ENCODE data around the gene HOMER1. TPM values are rescaled to one million over a fixed set of nuclear protein-coding genes. Genes with fewer than 3 reads are reported as not detected.
"Not testable (repeated sequence)": the region's sequence is repeated elsewhere in the genome, so short reads cannot be mapped to it uniquely, and the experiment has no call there.

The HOMER1 gene
- polyA plus RNA-seq, 3 donors: 0.03 to 0.62 (median 0.04) TPM

GRCh38 chr5:79392776-79393175, 121.2 kb downstream of the HOMER1 start:
- H3K36me3 Mint-ChIP-seq: no peaks in the 10 kb centered on the region
- no peak overlapping the region for H3K4me3 Mint-ChIP-seq
- H2AFZ ChIP-seq (ENCODE audit: insufficient read depth, low read depth, low read length, poor library complexity, severe bottlenecking): no peak overlapping the region
- H3K9me3 Mint-ChIP-seq: peaks cover 0 to 1% (median 0%) of the 10 kb centered on the region in 7 donors
- H3K36me3 ChIP-seq (replicated peaks in 1 of 2; ENCODE audit: control insufficient read depth in 1 of 2, insufficient read depth in 2 of 2, low read length in 2 of 2): no peaks in the 10 kb centered on the region
- H4K20me1 ChIP-seq (ENCODE audit: insufficient read depth, low read length): no peaks in the 10 kb centered on the region
- peaks cover 0 to 10% (median 0%) of the 10 kb centered on the region in 3 donors for H3K27me3 Mint-ChIP-seq (ENCODE audit: low read depth in 3 of 3)
- intact Hi-C loops (cut with micrococcal nuclease): no loop called here
- H3K4me1 Mint-ChIP-seq: no peaks in the 10 kb centered on the region
- no peaks in the 10 kb centered on the region for H3K79me2 ChIP-seq (ENCODE audit: insufficient read depth, low read length)
- H3K27ac ChIP-seq (ENCODE audit: low read depth in 1 of 2, low read length in 2 of 2): no peak overlapping the region
- H3K9ac ChIP-seq (ENCODE audit: insufficient read depth, low read length, poor library complexity, severe bottlenecking): no peak overlapping the region
- DNase-seq: no peak
- H3K27me3 ChIP-seq (ENCODE audit: control insufficient read depth in 2 of 2, insufficient read depth in 2 of 2, low read length in 2 of 2): no peaks in the 10 kb centered on the region
- no peak overlapping the region for H3K4me3 ChIP-seq (replicated peaks in 1 of 3; ENCODE audit: low read depth in 2 of 3, low read length in 3 of 3)
- WGBS (ENCODE audit: insufficient coverage): no CpG with 5 or more reads among the region's 2 CpGs
- H3K4me2 ChIP-seq (replicated peaks; ENCODE audit: extremely low read depth, low read length, poor library complexity, severe bottlenecking): no peak overlapping the region
- TF ChIP-seq CTCF (IDR thresholded peaks at IDR 0.05): no peak
- H3K4me1 ChIP-seq (ENCODE audit: control insufficient read depth in 1 of 2, insufficient read depth in 2 of 2, low read length in 2 of 2): no peaks in the 10 kb centered on the region
- H3K27ac Mint-ChIP-seq: no peak overlapping the region
- no peaks in the 10 kb centered on the region for H3K9me3 ChIP-seq (replicated peaks in 1 of 2; ENCODE audit: control insufficient read depth in 1 of 2, insufficient read depth in 1 of 2, low read length in 2 of 2)

GRCh38 chr5:79386679-79387078, 127.3 kb downstream of the HOMER1 start:
- DNase-seq: no peak
- H3K4me2 ChIP-seq (replicated peaks; ENCODE audit: extremely low read depth, low read length, poor library complexity, severe bottlenecking): no peak overlapping the region
- H3K36me3 ChIP-seq (replicated peaks in 1 of 2; ENCODE audit: control insufficient read depth in 1 of 2, insufficient read depth in 2 of 2, low read length in 2 of 2): no peaks in the 10 kb centered on the region
- H3K4me1 ChIP-seq (ENCODE audit: control insufficient read depth in 1 of 2, insufficient read depth in 2 of 2, low read length in 2 of 2): no peaks in the 10 kb centered on the region
- Mint-ChIP-seq H3K27me3 (ENCODE audit: low read depth in 3 of 3) (peaks cover 0 to 10% (median 0%) of the 10 kb centered on the region in 3 donors), H3K36me3 (no peaks in the 10 kb centered on the region), H3K9me3 (peaks cover 12 to 27% (median 18%) of the 10 kb centered on the region in 7 donors), H3K27ac (no peak overlapping the region), H3K4me1 (no peaks in the 10 kb centered on the region), H3K4me3 (no peak overlapping the region)
- no peaks in the 10 kb centered on the region for H3K79me2 ChIP-seq (ENCODE audit: insufficient read depth, low read length)
- peaks cover 2 to 12% of the 10 kb centered on the region in 2 donors for H3K9me3 ChIP-seq (replicated peaks in 1 of 2; ENCODE audit: control insufficient read depth in 1 of 2, insufficient read depth in 1 of 2, low read length in 2 of 2)
- no peak overlapping the region for H3K9ac ChIP-seq (ENCODE audit: insufficient read depth, low read length, poor library complexity, severe bottlenecking)
- no peak overlapping the region for H2AFZ ChIP-seq (ENCODE audit: insufficient read depth, low read depth, low read length, poor library complexity, severe bottlenecking)
- no peak overlapping the region for H3K4me3 ChIP-seq (replicated peaks in 1 of 3; ENCODE audit: low read depth in 2 of 3, low read length in 3 of 3)
- no peak overlapping the region for H3K27ac ChIP-seq (ENCODE audit: low read depth in 1 of 2, low read length in 2 of 2)
- intact Hi-C loops (cut with micrococcal nuclease): no loop called here
- no peak for TF ChIP-seq CTCF (IDR thresholded peaks at IDR 0.05)
- H4K20me1 ChIP-seq (ENCODE audit: insufficient read depth, low read length): no peaks in the 10 kb centered on the region
- no CpG with 5 or more reads among the region's 1 CpG for WGBS (ENCODE audit: insufficient coverage)
- no peaks in the 10 kb centered on the region for H3K27me3 ChIP-seq (ENCODE audit: control insufficient read depth in 2 of 2, insufficient read depth in 2 of 2, low read length in 2 of 2)

- H3K4me1 ChIP-seq (ENCODE audit: control insufficient read depth in 1 of 2, insufficient read depth in 2 of 2, low read length in 2 of 2); H3K36me3 Mint-ChIP-seq; H3K4me1 Mint-ChIP-seq; H4K20me1 ChIP-seq (ENCODE audit: insufficient read depth, low read length); H3K79me2 ChIP-seq (ENCODE audit: insufficient read depth, low read length); H3K27ac Mint-ChIP-seq; H3K27ac ChIP-seq (ENCODE audit: low read depth in 1 of 2, low read length in 2 of 2); H3K4me3 Mint-ChIP-seq; H3K4me2 ChIP-seq (replicated peaks; ENCODE audit: extremely low read depth, low read length, poor library complexity, severe bottlenecking); DNase-seq; H2AFZ ChIP-seq (ENCODE audit: insufficient read depth, low read depth, low read length, poor library complexity, severe bottlenecking); intact Hi-C loops (cut with micrococcal nuclease); H3K27me3 ChIP-seq (ENCODE audit: control insufficient read depth in 2 of 2, insufficient read depth in 2 of 2, low read length in 2 of 2); H3K4me3 ChIP-seq (replicated peaks in 1 of 3; ENCODE audit: low read depth in 2 of 3, low read length in 3 of 3); H3K9ac ChIP-seq (ENCODE audit: insufficient read depth, low read length, poor library complexity, severe bottlenecking); H3K27me3 Mint-ChIP-seq (ENCODE audit: low read depth in 3 of 3); H3K36me3 ChIP-seq (replicated peaks in 1 of 2; ENCODE audit: control insufficient read depth in 1 of 2, insufficient read depth in 2 of 2, low read length in 2 of 2): not testable (repeated sequence)
- H3K9me3 ChIP-seq (replicated peaks in 1 of 2; ENCODE audit: control insufficient read depth in 1 of 2, insufficient read depth in 1 of 2, low read length in 2 of 2): peaks cover 17 to 26% of the 10 kb centered on the region in 2 donors
- peaks cover 19 to 39% (median 33%) of the 10 kb centered on the region in 7 donors for H3K9me3 Mint-ChIP-seq
These were observed 128.8 kb downstream of the HOMER1 start for GRCh38 chr5:79385126-79385525.

Measured in CD14-positive monocyte (primary cell).